ENCODE results near the gene RSPH9.

GRCh38 chr6:43680308-43681200 is 35.7 kb downstream of the RSPH9 start:
- no peak for TF ChIP-seq CTCF (IDR thresholded peaks at IDR 0.05; ENCODE audit: low read depth, low read length, poor library complexity, severe bottlenecking)
- no peak for TF ChIP-seq EZH2phosphoT487 (IDR thresholded peaks at IDR 0.05; ENCODE audit: borderline replicate concordance, low read length)

Measured in DOHH2 (cell line).